Epithelial cell of proximal tubule (primary cell): ENCODE measurements around the gene AUTS2. TPM values are rescaled to one million over a fixed set of nuclear protein-coding genes. Genes with fewer than 3 reads are reported as not detected.

Source experiments
- DNase-seq: peaks from one replicate; pipeline ENCODE4 v3.0.0-alpha.2; 2011; ENCODE audit warnings: low read depth
- H3K4me3 ChIP-seq: 2 replicates; pipeline ENCODE4 v1.5.1; 2011; ENCODE audit warnings: low read depth, mild to moderate bottlenecking, low read length
- CTCF ChIP-seq: conservative IDR thresholded peaks from 2 replicates; pipeline ENCODE4 v1.5.1; 2012; ENCODE audit warnings: low read depth, mild to moderate bottlenecking, low read length
- total RNA-seq: library from RNA; depleted of rRNA; stranded (reverse); fragments of >200 nt; gene quantifications from 2 replicates; pipeline ENCODE4 v1.2.3, GENCODE V29; 2015

AUTS2 gene
- total RNA-seq, 1 donor from 2014 or later: 10.0 TPM

- no peak for TF ChIP-seq CTCF
- no peak for DNase-seq
- no peak overlapping the region for H3K4me3 ChIP-seq
Observed at GRCh38 chr7:69920797-69921196, 322.5 kb downstream of the AUTS2 start.

GRCh38 chr7:69922026-69922803, 323.9 kb downstream of the AUTS2 start:
- TF ChIP-seq CTCF: no peak
- H3K4me3 ChIP-seq: no peak overlapping the region
- DNase-seq: no peak

- no peak overlapping the region for H3K4me3 ChIP-seq
- no peak for TF ChIP-seq CTCF
- DNase-seq: no peak
Observed at GRCh38 chr7:69927461-69927860, 329.2 kb downstream of the AUTS2 start.

GRCh38 chr7:69928621-69929020, 330.3 kb downstream of the AUTS2 start:
- no peak for DNase-seq
- H3K4me3 ChIP-seq: no peak overlapping the region
- TF ChIP-seq CTCF: no peak

GRCh38 chr7:69929622-69930021, 331.3 kb downstream of the AUTS2 start:
- no peak overlapping the region for H3K4me3 ChIP-seq
- no peak for DNase-seq
- no peak for TF ChIP-seq CTCF

- H3K4me3 ChIP-seq: no peak overlapping the region
- peak; percentile 75 for TF ChIP-seq CTCF
- no peak for DNase-seq
Observed at GRCh38 chr7:69932034-69932628, 333.9 kb downstream of the AUTS2 start.
